Ascending aorta (tissue), 2 donors: ENCODE data around the gene SMIM44. TPM values are rescaled to one million over a fixed set of nuclear protein-coding genes. Genes with fewer than 3 reads are reported as not detected.

Experiments
- DNase-seq, 2 donors: peaks; one replicate each; pipeline ENCODE4 v3.0.0-alpha.2; 2019; ENCODE audit warnings: low spot score in 2 of 2
- H3K27ac ChIP-seq, 2 donors: fragments of 200-600 bp; sonication (generic); one replicate each; pipeline ENCODE4 v1.5.1; 2016 to 2017; ENCODE audit warnings: mild to moderate bottlenecking in 1 of 2
- H3K27me3 ChIP-seq: fragments of 200-600 bp; sonication (generic); one replicate; pipeline ENCODE4 v1.5.1; 2017
- H3K36me3 ChIP-seq, 2 donors: fragments of 200-600 bp; sonication (generic); one replicate each; pipeline ENCODE4 v1.5.1; 2016
- H3K4me1 ChIP-seq, 2 donors: fragments of 200-600 bp; sonication (generic); one replicate each; pipeline ENCODE4 v1.5.1; 2016 to 2017; ENCODE audit warnings: mild to moderate bottlenecking in 1 of 2
- H3K4me3 ChIP-seq, 2 donors: fragments of 200-600 bp; sonication (generic); one replicate each; pipeline ENCODE4 v1.5.1; 2016 to 2017; ENCODE audit warnings: mild to moderate bottlenecking in 1 of 2
- H3K9me3 ChIP-seq, 2 donors: fragments of 200-600 bp; sonication (generic); one replicate each; pipeline ENCODE4 v1.5.1; 2016
- CTCF ChIP-seq, 3 experiments: fragments of 200-600 bp in 2 of 3; fragments of 450-650 bp in 1 of 3; sonication (generic) in 2 of 3; IDR thresholded peaks; one replicate each; pipeline ENCODE4 v1.5.1; 2016 to 2019; ENCODE audit warnings: antibody characterized with exemption in 3 of 3, mild to moderate bottlenecking in 1 of 3, moderate library complexity in 1 of 3
- intact Hi-C: fragments of 100-400 bp; cut with DNase I; formaldehyde crosslinking; loops from one replicate; pipeline ENCODE4 v1.15.1; 2023
- total RNA-seq: library from RNA; depleted of rRNA; stranded (reverse); fragments of >200 nt; gene quantifications from one replicate; pipeline ENCODE4 v1.1.0, GENCODE V29; 2016

Gene SMIM44
- total RNA-seq, 1 donor from 2014 or later, result not detected

- no peak for TF ChIP-seq CTCF (IDR thresholded peaks at IDR 0.05)
- H3K36me3 ChIP-seq, result no peaks in the 10 kb centered on the region
- DNase-seq, result no peak
These were observed 19.9 kb upstream of the SMIM44 start for GRCh38 chr19:3503036-3503572.

DNA sequence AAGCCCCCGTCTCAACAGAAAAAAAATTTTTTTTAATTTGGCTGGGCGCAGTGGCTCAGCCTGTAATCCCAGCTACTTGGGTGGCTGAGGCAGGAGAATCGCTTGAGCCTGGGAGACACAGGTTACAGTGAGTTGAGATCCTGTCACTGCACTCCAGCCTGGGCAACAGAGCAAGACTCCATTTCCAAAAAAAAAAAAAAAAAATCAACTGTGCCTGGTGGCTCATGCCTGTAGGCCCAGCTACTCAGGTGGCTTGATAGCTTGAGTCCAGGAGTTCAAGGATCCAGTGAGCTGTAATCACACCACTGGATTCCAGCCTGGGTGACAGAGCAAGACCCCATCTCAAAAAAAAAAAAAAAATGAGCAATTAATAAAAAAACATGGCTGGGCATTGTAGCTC lies 18.5 kb upstream of the SMIM44 start:
- Histone ChIP-seq H3K27ac (no peak overlapping the region), H3K4me1 (peaks cover 0 to 17% of the 10 kb centered on the region in 2 donors), H3K9me3 (no peaks in the 10 kb centered on the region), H3K4me3 (no peak overlapping the region), H3K27me3 (no peaks in the 10 kb centered on the region), H3K36me3 (peaks cover 0 to under 1% of the 10 kb centered on the region in 2 donors)
- intact Hi-C loops, result loop anchor here (10.0 kb wide), 1 partner anchor 743 kb away; the partner anchor contains the start of gene YJU2
- TF ChIP-seq CTCF (IDR thresholded peaks at IDR 0.05), result no peak
- DNase-seq, result no peak

More at GRCh38 chr19:3503036-3503572, 19.9 kb upstream of the SMIM44 start:
- Histone ChIP-seq H3K4me3 (no peak overlapping the region), H3K9me3 (no peaks in the 10 kb centered on the region), H3K4me1 (peaks cover 5 to 23% of the 10 kb centered on the region in 2 donors), H3K27ac (no peak overlapping the region), H3K27me3 (no peaks in the 10 kb centered on the region)
- intact Hi-C loops, result loop anchor here (10.0 kb wide), 1 partner anchor 742 kb away; the partner anchor contains the start of gene YJU2

DNA sequence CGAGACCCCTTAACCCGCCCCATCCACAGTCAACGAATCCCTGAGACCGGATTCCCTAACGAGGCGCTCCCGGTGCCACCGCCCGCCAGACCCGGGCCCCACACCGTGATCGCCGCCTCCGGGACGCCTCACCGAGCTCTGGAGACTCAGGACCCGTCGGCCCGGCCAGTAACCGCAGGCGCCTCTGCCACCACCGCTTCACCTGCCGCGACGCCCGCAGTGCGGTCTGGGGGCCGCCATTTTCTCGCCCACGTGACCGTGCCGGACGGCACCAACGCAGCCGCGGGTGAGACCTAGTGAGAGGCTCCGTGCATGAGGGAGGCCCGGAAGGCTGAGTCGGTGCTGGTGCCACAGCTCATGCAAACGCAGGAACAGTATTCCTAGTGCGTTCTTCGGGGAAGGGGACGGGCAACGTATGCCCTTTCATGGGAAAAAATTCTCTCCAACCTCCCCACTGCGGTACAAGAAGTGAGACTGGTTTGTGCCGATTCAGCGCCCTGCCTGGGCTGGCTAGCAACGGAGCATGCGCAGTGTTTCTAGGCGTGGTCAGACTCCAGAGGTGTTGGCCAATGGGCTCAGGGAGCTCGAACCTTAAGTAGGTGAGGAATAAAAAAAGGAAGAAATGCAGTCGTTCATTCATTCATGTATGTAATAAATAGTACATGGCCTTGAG lies 17.3 kb upstream of the SMIM44 start, which contains the start of gene DOHH:
DOHH (minus strand) TSS at position 246 of the 673 bp plus-strand sequence. CDS start 3,860 bp downstream, outside the sequence.
- intact Hi-C loops, result loop anchor here (10.0 kb wide), 1 partner anchor 744 kb away; the partner anchor contains the start of gene YJU2
- peaks cover 10 to 13% of the 10 kb centered on the region in 2 donors for H3K36me3 ChIP-seq
- DNase-seq, result peak; percentile 81 to 96

GRCh38 chr19:3499738-3500428 lies 16.6 kb upstream of the SMIM44 start:
- H3K4me3 ChIP-seq, result peak overlapping the region; percentile 69 to 90
- no peaks in the 10 kb centered on the region for H3K9me3 ChIP-seq
- TF ChIP-seq CTCF (IDR thresholded peaks at IDR 0.05), result no peak
- no peaks in the 10 kb centered on the region for H3K27me3 ChIP-seq
- peak overlapping the region; percentile 90 to 91 for H3K27ac ChIP-seq
- intact Hi-C loops, result loop anchor here (10.0 kb wide), 1 partner anchor 745 kb away; the partner anchor contains the start of gene YJU2
- no peak for DNase-seq
- peaks cover 0 to 13% of the 10 kb centered on the region in 2 donors for H3K4me1 ChIP-seq
- H3K36me3 ChIP-seq, result peaks cover 14 to 19% of the 10 kb centered on the region in 2 donors

More for the DNA sequence above, 17.3 kb upstream of the SMIM44 start, which contains the start of gene DOHH:
- peak within 1 kb of the TSS; percentile 90 to 91 for H3K27ac ChIP-seq
- peaks cover 0 to 17% of the 10 kb centered on the region in 2 donors for H3K4me1 ChIP-seq
- no peaks in the 10 kb centered on the region for H3K27me3 ChIP-seq
- H3K4me3 ChIP-seq, result peak within 1 kb of the TSS; percentile 69 to 90
- no peaks in the 10 kb centered on the region for H3K9me3 ChIP-seq
- no peak for TF ChIP-seq CTCF (IDR thresholded peaks at IDR 0.05)

DNA sequence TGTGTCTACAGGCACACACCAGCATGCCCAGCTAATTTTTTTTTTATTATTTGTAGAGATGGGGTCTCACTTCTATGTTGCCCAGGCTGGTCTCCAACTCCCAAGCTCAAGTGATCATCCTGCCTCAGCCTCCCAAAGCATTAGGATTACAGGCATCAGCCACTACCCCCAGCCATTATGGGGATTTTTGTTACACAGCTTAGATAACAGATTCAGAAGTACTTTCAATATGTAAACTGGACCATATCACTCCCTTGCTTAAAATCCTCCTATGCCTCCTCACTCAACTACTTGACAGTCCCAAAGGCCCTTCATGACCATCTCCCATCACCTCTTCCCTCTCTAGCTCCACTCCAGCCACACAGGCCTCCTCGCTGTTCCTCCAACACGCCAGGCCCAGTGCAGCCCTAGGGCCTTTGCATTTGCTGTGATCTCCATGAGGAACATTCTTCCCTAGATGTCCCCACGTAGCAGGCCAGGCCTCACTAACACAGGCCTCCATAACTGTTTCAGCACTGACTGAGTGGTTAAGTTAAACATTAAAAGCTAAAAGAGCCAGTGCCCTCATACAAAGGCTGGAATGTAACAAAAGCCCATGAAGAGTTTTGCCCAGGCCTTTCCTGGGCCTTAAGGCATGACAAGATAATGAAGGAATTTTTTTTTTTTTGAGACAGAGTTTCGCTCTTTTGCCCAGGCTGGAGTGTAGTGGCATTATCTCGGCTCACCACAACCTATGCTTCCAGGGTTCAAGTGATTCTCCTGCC lies 14.7 kb upstream of the SMIM44 start:
- DNase-seq, result no peak
- Histone ChIP-seq H3K9me3 (no peaks in the 10 kb centered on the region), H3K4me3 (no peak overlapping the region), H3K36me3 (peaks cover 33 to 38% of the 10 kb centered on the region in 2 donors), H3K27ac (no peak overlapping the region), H3K4me1 (peaks cover 0 to 13% of the 10 kb centered on the region in 2 donors), H3K27me3 (no peaks in the 10 kb centered on the region)
- no peak for TF ChIP-seq CTCF (IDR thresholded peaks at IDR 0.05)
- intact Hi-C loops, result no loop called here
